Heart left ventricle (tissue), 13 donors: ENCODE results near the gene ACTR1B.

Experiments
- POLR2A ChIP-seq, 2 donors: fragments of 450-650 bp; IDR thresholded peaks; one replicate each; pipeline ENCODE4 v1.6.1; 2017; ENCODE audit warnings: antibody characterized with exemption in 2 of 2, mild to moderate bottlenecking in 2 of 2, moderate library complexity in 2 of 2
- TF ChIP-seq, protein P1 (sequence below), 12 donors: fragments of 200-600 bp; sonication (generic) in 4 of 12; IDR thresholded peaks; one replicate each; pipeline versions ENCODE4 v1.5.0 to v1.8.0; 2018 to 2022; ENCODE audit warnings: antibody characterized with exemption in 12 of 12, mild to moderate bottlenecking in 5 of 12
- donor health status: ischemic (EF 13 %, LVEDD 7.1; RV severe dilation, severe dysfunction).
- donor health status: DM: no; HTN: yes; CAD: no.
- donor health status: DM: no; HTN: no; CAD: no.
- donor health status: ischemic (EF 25% LVEDD 6.9; RV normal size, moderate dysfunction).
- donor health status: ischemic (EF 25% LVEDD 5.7; RV mildly dilated, moderate dysfunction).
- donor health status: ischemic (EF 35%, LVEDD 5.7; RV mildly dilated, moderate dysfunction).
- donor health status: nonischemic (EF 11% LVEDD 7.7; RV severe dilation, severe dysfunction).
- donor health status: DM: yes; HTN: yes; CAD: no.
- donor health status: PGD.
- donor health status: ischemic (EF 29% LVEDD 5.4; RV normal size, mild dysfunction).
- donor health status: nonischemic (EF 23%, LVEDD 6.1; RV moderate dilation, normal function).

DNA sequence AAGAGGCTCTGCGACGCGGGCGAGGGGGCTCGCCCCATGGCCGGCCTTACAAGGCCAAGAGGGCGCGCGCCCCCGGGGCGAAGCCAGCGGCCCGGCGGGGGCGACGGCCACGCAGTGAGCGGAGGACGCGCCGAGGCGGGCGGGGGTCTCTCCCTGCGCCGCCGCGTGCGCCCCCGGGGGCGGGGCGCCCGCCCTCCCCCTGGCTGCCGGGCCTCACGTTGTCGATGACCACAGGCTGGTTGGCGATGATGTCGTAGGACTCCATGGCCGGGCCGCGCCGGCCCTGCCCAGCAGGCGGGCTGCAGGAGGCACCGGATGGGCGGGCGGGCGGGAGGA is 250 bp downstream of the ACTR1B start:
- no peak for TF ChIP-seq POLR2A (IDR thresholded peaks at IDR 0.05)
- TF ChIP-seq, protein P1, sequence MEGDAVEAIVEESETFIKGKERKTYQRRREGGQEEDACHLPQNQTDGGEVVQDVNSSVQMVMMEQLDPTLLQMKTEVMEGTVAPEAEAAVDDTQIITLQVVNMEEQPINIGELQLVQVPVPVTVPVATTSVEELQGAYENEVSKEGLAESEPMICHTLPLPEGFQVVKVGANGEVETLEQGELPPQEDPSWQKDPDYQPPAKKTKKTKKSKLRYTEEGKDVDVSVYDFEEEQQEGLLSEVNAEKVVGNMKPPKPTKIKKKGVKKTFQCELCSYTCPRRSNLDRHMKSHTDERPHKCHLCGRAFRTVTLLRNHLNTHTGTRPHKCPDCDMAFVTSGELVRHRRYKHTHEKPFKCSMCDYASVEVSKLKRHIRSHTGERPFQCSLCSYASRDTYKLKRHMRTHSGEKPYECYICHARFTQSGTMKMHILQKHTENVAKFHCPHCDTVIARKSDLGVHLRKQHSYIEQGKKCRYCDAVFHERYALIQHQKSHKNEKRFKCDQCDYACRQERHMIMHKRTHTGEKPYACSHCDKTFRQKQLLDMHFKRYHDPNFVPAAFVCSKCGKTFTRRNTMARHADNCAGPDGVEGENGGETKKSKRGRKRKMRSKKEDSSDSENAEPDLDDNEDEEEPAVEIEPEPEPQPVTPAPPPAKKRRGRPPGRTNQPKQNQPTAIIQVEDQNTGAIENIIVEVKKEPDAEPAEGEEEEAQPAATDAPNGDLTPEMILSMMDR (IDR thresholded peaks at IDR 0.05), result peak in 1 of 12 donors; percentile 14
